ENCODE data around the gene PLXNA4. TPM values are rescaled to one million over a fixed set of nuclear protein-coding genes. Genes with fewer than 3 reads are reported as not detected.
"Not testable (repeated sequence)": the region's sequence is repeated elsewhere in the genome, so short reads cannot be mapped to it uniquely, and the experiment has no call there.

Gene PLXNA4
- total RNA-seq, 1 experiment from 2014 or later, result not detected

DNA sequence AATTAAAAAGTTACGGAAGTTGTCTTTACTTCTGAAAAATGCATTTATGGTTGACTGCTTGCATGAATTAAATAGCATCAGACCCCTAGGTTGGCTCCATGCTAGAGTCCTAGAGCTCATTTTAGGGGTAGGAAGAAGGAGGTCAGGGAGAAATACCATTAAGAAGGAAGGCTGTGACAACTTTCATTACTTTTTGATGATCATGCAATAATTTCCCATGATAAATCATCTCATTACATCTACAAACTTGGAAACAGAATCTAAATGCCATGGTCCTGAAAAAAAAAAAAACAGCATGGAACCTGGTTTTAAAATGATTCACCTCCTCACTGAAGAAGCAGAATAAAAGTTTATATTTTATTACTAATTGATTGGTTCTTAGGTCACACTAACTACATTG is 20.3 kb upstream of the PLXNA4 start:
- no peaks in the 10 kb centered on the region for H3K27me3 ChIP-seq
- H3K9me3 ChIP-seq, result no peaks in the 10 kb centered on the region
- no peaks in the 10 kb centered on the region for H3K36me3 ChIP-seq
- H3K4me3 ChIP-seq, result no peak overlapping the region
- no peak for DNase-seq

- H3K36me3 ChIP-seq, DNase-seq, H3K4me3 ChIP-seq, H3K27me3 ChIP-seq, H3K9me3 ChIP-seq: not testable (repeated sequence)
Observed at GRCh38 chr7:132594741-132595140, 18.5 kb upstream of the PLXNA4 start.

DNA sequence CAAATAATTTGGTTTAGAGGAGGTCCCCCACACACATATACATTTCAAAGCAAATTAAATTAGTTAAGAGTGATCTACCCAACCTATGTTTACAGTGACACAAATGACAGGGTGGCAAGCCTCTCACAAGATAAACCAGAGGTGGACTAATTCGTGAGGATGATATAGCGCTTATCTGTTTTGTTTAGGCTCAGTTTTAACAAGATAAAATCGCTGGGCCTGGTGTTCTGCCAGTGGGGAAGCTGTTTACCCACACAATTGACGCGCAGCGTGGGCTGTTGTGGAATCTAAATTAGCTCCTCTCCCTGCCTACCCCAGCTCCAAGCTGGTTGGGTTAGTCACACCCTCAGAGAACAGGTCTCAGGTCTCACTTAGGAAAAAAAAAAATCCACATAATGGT is 16.7 kb upstream of the PLXNA4 start:
- DNase-seq, result no peak
- H3K36me3 ChIP-seq, result no peaks in the 10 kb centered on the region
- H3K27me3 ChIP-seq, result no peaks in the 10 kb centered on the region
- H3K9me3 ChIP-seq, result no peaks in the 10 kb centered on the region
- H3K4me3 ChIP-seq, result no peak overlapping the region

- Histone ChIP-seq H3K9me3 (no peaks in the 10 kb centered on the region), H3K36me3 (no peaks in the 10 kb centered on the region), H3K27me3 (no peaks in the 10 kb centered on the region), H3K4me3 (no peak overlapping the region)
- DNase-seq, result no peak
Observed at GRCh38 chr7:132592231-132592920, 16.1 kb upstream of the PLXNA4 start.

GRCh38 chr7:132590162-132590561 is 13.9 kb upstream of the PLXNA4 start:
- no peak for DNase-seq
- Histone ChIP-seq H3K27me3 (no peaks in the 10 kb centered on the region), H3K4me3 (no peak overlapping the region), H3K36me3 (no peaks in the 10 kb centered on the region), H3K9me3 (no peaks in the 10 kb centered on the region)

DNA sequence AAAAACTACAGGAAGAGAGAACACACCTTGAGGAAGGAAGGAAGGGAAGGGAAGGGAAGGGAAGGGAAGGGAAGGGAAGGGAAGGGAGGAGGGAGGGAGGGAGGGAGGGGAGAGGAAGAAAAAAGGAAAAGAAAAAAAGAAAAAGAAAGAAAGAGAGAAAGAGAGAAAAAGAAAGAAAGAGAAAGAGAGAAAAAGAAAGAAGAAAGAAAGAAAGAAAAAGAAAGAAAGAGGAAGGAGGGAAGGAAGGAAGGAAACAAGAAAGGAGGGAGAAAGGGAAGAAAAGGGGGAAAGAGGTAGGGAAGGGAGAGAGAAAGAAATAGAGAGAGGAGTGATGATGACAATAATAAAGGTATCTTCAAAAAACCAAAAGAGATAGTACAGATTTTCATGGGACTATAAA is 12.3 kb upstream of the PLXNA4 start:
- H3K4me3 ChIP-seq, result no peak overlapping the region
- H3K27me3 ChIP-seq, result no peaks in the 10 kb centered on the region
- no peaks in the 10 kb centered on the region for H3K9me3 ChIP-seq
- H3K36me3 ChIP-seq, result no peaks in the 10 kb centered on the region
- no peak for DNase-seq

DNA sequence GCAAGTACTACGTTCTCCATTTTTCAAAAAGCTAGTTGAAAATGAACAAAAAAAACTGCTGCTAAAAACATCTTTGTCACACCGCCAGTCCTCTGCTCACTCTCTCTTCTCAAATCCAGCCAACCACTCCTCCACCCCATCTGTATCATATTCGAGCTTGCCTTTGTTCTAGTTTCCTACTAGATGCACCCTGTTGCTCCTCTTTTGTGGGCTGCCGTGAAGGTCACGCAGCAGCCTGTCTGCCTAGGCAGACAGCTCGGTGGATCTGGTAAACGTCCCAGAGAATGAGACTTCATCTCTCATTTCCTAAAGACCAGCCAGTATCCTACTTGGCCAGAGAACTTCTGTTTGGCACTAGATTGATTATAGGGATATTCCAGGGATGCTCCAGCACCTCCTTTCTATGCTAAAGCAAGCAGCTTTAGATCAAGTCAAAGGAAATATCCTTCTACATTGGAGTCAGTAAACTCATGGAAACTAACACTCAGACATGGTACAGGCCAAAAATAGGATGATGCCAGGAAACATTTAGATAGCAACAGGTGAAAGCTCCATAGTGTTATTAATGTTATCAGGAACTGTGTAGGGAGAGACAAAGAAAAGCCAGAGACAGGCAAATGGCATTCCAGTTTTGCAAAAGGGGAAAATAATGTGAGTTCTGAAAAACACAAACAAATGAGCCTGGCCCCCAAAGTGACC is 8.7 kb upstream of the PLXNA4 start:
- no peaks in the 10 kb centered on the region for H3K36me3 ChIP-seq
- no peaks in the 10 kb centered on the region for H3K27me3 ChIP-seq
- no peaks in the 10 kb centered on the region for H3K9me3 ChIP-seq
- no peak overlapping the region for H3K4me3 ChIP-seq
- DNase-seq, result no peak

DNA sequence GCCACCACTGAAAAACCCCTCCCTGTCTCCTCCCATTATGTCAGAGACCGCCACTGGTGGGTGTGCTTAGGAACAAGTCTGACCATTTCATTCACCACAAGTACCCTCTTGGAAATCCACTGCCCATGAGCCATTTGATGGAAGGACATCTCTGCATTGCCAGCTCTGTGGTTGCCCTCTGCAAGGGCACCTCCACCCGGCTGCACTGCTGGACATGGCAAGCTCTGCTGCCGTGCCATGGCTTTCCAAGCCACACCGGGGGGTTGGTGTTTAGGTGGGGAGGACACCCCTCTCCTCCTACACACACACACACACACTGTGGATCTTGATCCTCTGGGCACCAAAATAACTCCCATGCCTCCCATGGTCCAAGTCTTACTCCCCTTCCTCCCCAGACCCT is 5.2 kb upstream of the PLXNA4 start:
- no peak for DNase-seq
- no peak overlapping the region for H3K4me3 ChIP-seq
- no peaks in the 10 kb centered on the region for H3K36me3 ChIP-seq

GRCh38 chr7:132580717-132581285 is 4.5 kb upstream of the PLXNA4 start:
- Histone ChIP-seq H3K9me3 (no peaks in the 10 kb centered on the region), H3K36me3 (no peaks in the 10 kb centered on the region), H3K27me3 (peaks cover 12% of the 10 kb centered on the region), H3K4me3 (no peak overlapping the region)
- DNase-seq, result peak; percentile 38

More for the DNA sequence above, 5.2 kb upstream of the PLXNA4 start:
- H3K9me3 ChIP-seq, result no peaks in the 10 kb centered on the region
- peaks cover 6% of the 10 kb centered on the region for H3K27me3 ChIP-seq

GRCh38 chr7:132580277-132580676 is 4.0 kb upstream of the PLXNA4 start:
- DNase-seq, result no peak
- Histone ChIP-seq H3K36me3 (no peaks in the 10 kb centered on the region), H3K27me3 (peaks cover 17% of the 10 kb centered on the region), H3K4me3 (no peak overlapping the region), H3K9me3 (no peaks in the 10 kb centered on the region)

- peaks cover 25% of the 10 kb centered on the region for H3K27me3 ChIP-seq
- H3K9me3 ChIP-seq, result no peaks in the 10 kb centered on the region
- no peaks in the 10 kb centered on the region for H3K36me3 ChIP-seq
- DNase-seq, result no peak
- no peak overlapping the region for H3K4me3 ChIP-seq
Observed at GRCh38 chr7:132579260-132579899, 3.1 kb upstream of the PLXNA4 start.

- no peak overlapping the region for H3K4me3 ChIP-seq
- H3K9me3 ChIP-seq, result no peaks in the 10 kb centered on the region
- peaks cover 30% of the 10 kb centered on the region for H3K27me3 ChIP-seq
- H3K36me3 ChIP-seq, result no peaks in the 10 kb centered on the region
- DNase-seq, result no peak
Observed at GRCh38 chr7:132578826-132579225, 2.6 kb upstream of the PLXNA4 start.

GRCh38 chr7:132578050-132578370 is 1.7 kb upstream of the PLXNA4 start:
- H3K36me3 ChIP-seq, result no peaks in the 10 kb centered on the region
- DNase-seq, result no peak
- H3K9me3 ChIP-seq, result no peaks in the 10 kb centered on the region
- peaks cover 30% of the 10 kb centered on the region for H3K27me3 ChIP-seq
- no peak overlapping the region for H3K4me3 ChIP-seq

DNA sequence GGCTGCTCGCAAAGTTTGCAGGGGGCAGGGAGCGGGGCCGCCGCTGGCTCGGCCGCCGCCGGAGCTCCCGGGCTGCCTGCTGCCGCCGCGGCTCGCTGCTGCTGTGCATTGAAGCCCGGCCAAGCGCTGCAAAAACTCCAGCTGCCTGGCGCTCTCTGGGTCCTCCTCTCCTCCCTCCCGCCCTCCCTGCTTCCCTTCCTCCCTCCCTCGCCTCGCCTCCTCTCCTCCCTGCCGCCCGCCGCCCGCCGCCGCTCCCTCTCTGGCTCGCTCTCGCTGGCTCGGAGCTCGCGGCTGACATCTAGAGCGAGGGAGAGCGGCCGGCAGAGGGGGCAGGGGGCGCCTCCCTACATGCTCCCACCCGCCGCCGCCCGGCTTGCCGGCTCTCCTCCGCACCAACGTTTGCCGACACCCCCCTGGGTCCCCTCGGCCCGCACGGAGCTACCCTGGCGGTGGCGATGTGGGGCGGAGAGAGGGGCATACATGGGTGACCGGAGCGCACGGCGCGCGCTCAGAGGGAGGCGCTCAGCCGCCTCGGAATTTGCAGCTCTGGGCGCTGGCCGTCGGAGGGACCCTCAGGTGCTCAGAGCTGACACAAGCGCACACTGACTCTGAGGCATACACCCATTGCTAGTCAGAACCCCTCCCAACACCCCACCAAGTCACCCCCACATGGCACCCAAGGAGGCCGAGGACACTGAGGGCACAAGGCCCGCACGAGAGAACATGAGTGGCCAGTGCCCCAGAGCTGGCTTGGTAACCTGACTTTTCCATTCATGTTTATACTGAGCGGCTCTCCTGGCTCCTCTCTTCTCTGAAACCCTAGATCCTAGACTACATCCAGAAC is 1.2 kb upstream of the PLXNA4 start:
- H3K4me3 ChIP-seq, result no peak overlapping the region
- peak; percentile 61 for DNase-seq
- H3K36me3 ChIP-seq, result no peaks in the 10 kb centered on the region
- no peaks in the 10 kb centered on the region for H3K9me3 ChIP-seq
- peaks cover 30% of the 10 kb centered on the region for H3K27me3 ChIP-seq

GRCh38 chr7:132576721-132577085 is 433 bp upstream of the PLXNA4 start:
- Histone ChIP-seq H3K9me3 (no peaks in the 10 kb centered on the region), H3K27me3 (peaks cover 30% of the 10 kb centered on the region), H3K4me3 (peak overlapping the region; percentile 20; the same call in 1 of the 2 replicates), H3K36me3 (no peaks in the 10 kb centered on the region)
- DNase-seq, result no peak

DNA sequence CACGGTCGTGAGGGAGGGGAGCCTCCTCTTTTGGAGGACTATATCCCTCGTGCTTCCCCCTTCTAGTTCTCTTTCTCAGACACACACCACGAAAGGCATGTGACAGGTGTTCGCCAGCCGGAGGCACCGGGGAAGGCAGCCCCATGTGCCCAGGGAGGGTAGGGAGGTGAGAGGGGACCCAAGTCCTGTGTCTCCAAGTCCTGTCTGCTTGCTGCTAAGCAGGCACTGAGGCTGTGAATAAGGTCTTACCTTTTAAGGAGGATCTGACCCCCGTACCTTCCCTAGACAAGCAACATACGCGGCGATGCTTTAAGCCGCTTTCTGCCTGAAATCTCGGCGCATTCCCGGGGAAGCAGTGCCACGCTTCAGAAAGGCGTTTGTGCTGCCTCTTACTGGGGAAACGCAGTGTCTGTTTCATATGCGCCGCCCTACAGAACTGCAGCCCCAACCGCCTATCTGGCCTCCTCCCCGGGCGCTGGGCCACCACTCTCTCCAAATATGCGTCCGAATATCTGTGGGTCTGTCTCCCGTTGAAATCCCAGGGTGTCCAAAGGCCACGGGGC is 770 bp downstream of the PLXNA4 start:
- no peaks in the 10 kb centered on the region for H3K36me3 ChIP-seq
- DNase-seq, result peak; percentile 43
- peaks cover 30% of the 10 kb centered on the region for H3K27me3 ChIP-seq
- H3K4me3 ChIP-seq, result no peak overlapping the region
- no peaks in the 10 kb centered on the region for H3K9me3 ChIP-seq

Data from MG63 (cell line).